Esophagus muscularis mucosa (tissue), 4 donors: ENCODE results near the gene SH3PXD2A. TPM values are rescaled to one million over a fixed set of nuclear protein-coding genes. Genes with fewer than 3 reads are reported as not detected.

Experiments used
- DNase-seq: peaks from one replicate; pipeline ENCODE4 v3.0.0-alpha.2; 2017; ENCODE audit errors: extremely low spot score
- H3K27ac ChIP-seq, 4 donors: fragments of 200-600 bp; sonication (generic); replicated peaks in 1 of 4; 1 replicate in 3 of 4; 2 replicates in 1 of 4; pipeline ENCODE4 v1.5.1; 2016 to 2019; ENCODE audit warnings: mild to moderate bottlenecking in 1 of 4
- H3K27me3 ChIP-seq, 4 donors: fragments of 200-600 bp; sonication (generic); one replicate each; pipeline versions ENCODE4 v1.5.1 to v1.6.0; 2016 to 2019
- H3K36me3 ChIP-seq, 4 donors: fragments of 200-600 bp; sonication (generic); one replicate each; pipeline ENCODE4 v1.5.1; 2016 to 2019
- H3K4me1 ChIP-seq, 4 donors: fragments of 200-600 bp; sonication (generic); one replicate each; pipeline ENCODE4 v1.5.1; 2016 to 2019
- H3K4me3 ChIP-seq, 4 donors: fragments of 200-600 bp; sonication (generic); 1 replicate in 2 of 4; 2 replicates in 2 of 4; pipeline ENCODE4 v1.5.1; 2016 to 2019; ENCODE audit warnings: mild to moderate bottlenecking in 4 of 4, moderate library complexity in 1 of 4
- H3K9me3 ChIP-seq, 4 donors: fragments of 200-600 bp; sonication (generic); 1 replicate in 3 of 4; 2 replicates in 1 of 4; pipeline ENCODE4 v1.5.1; 2016 to 2019
- EP300 ChIP-seq: sonication (generic); formaldehyde crosslinking; IDR thresholded peaks from one replicate; pipeline ENCODE4 v1.6.1; 2017; ENCODE audit warnings: antibody characterized with exemption
- POLR2A ChIP-seq: fragments of 450-650 bp; IDR thresholded peaks from one replicate; pipeline ENCODE4 v1.6.1; 2017; ENCODE audit warnings: antibody characterized with exemption, moderate library complexity, mild to moderate bottlenecking, low read depth
- POLR2AphosphoS5 ChIP-seq, 2 donors: sonication (generic); formaldehyde crosslinking; IDR thresholded peaks; one replicate each; pipeline ENCODE4 v1.6.1; 2017; ENCODE audit warnings: antibody characterized with exemption in 2 of 2
- WGBS: methylation state at CpG from one replicate; pipeline ENCODE4 v1.1.5; 2018; 5-methylcytosine and 5-hydroxymethylcytosine counted together
- intact Hi-C: fragments of 100-400 bp; cut with DNase I; formaldehyde crosslinking; loops from one replicate; pipeline ENCODE4 v1.15.1; 2023
- total RNA-seq, 4 donors: library from RNA; depleted of rRNA; stranded (reverse); fragments of >200 nt; gene quantifications; one replicate each; pipeline versions ENCODE4 v1.1.0 to v1.2.1, GENCODE V29; 2016
- TF ChIP-seq, protein P1 (sequence below), 3 experiments: fragments of 200-600 bp in 2 of 3; fragments of 450-650 bp in 1 of 3; sonication (generic) in 2 of 3; IDR thresholded peaks; one replicate each; pipeline ENCODE4 v1.5.1; 2017 to 2019; ENCODE audit warnings: antibody characterized with exemption in 3 of 3, mild to moderate bottlenecking in 2 of 3, moderate library complexity in 1 of 3

SH3PXD2A gene
- total RNA-seq, 4 donors from 2014 or later, result 30.5 to 69.3 (median 40.0) TPM

DNA sequence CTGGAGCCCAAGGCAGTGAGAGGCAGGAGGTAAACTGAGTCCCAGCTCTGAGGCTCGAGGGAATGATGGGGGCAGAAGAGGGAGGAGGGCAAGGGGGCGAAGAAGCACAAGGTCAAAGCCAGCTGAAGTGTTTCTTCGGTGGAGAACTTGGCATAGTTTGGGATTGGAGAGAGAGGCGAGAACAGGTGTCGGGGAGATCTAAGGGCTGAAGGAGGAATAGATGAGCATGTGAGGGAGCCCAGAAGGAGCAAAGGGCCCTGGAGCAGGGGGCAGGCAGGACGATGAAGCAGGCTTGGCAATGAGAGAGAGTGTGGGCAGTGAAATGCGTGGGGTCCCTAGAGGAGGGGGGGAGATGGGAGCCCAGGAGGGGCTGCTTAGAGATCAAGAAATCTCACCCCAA lies 35.9 kb downstream of the SH3PXD2A start:
- peaks cover 26 to 64% (median 50%) of the 10 kb centered on the region in 4 donors for H3K4me1 ChIP-seq
- no peak for DNase-seq
- H3K27ac ChIP-seq, result peak overlapping the region; percentile 28 to 74 (median 66)
- TF ChIP-seq POLR2A (no peak), EP300 (no peak), POLR2AphosphoS5 (IDR thresholded peaks at IDR 0.05) (no peak)
- TF ChIP-seq, protein P1, sequence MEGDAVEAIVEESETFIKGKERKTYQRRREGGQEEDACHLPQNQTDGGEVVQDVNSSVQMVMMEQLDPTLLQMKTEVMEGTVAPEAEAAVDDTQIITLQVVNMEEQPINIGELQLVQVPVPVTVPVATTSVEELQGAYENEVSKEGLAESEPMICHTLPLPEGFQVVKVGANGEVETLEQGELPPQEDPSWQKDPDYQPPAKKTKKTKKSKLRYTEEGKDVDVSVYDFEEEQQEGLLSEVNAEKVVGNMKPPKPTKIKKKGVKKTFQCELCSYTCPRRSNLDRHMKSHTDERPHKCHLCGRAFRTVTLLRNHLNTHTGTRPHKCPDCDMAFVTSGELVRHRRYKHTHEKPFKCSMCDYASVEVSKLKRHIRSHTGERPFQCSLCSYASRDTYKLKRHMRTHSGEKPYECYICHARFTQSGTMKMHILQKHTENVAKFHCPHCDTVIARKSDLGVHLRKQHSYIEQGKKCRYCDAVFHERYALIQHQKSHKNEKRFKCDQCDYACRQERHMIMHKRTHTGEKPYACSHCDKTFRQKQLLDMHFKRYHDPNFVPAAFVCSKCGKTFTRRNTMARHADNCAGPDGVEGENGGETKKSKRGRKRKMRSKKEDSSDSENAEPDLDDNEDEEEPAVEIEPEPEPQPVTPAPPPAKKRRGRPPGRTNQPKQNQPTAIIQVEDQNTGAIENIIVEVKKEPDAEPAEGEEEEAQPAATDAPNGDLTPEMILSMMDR (IDR thresholded peaks at IDR 0.05), result no peak
- no peaks in the 10 kb centered on the region for H3K36me3 ChIP-seq
- WGBS, result 63% methylated on average over 7 of the region's 7 CpGs
- no peaks in the 10 kb centered on the region for H3K27me3 ChIP-seq
- intact Hi-C loops, result no loop called here
- no peaks in the 10 kb centered on the region for H3K9me3 ChIP-seq
- no peak overlapping the region for H3K4me3 ChIP-seq

GRCh38 chr10:103818765-103819374 lies 36.5 kb downstream of the SH3PXD2A start:
- DNase-seq, result no peak
- no peaks in the 10 kb centered on the region for H3K36me3 ChIP-seq
- H3K4me3 ChIP-seq, result no peak overlapping the region
- no peaks in the 10 kb centered on the region for H3K9me3 ChIP-seq
- intact Hi-C loops, result no loop called here
- no peak for TF ChIP-seq POLR2AphosphoS5 (IDR thresholded peaks at IDR 0.05)
- no peak for TF ChIP-seq EP300
- TF ChIP-seq, protein P1 (IDR thresholded peaks at IDR 0.05), result no peak
- no peak for TF ChIP-seq POLR2A
- WGBS, result 87% methylated on average over 6 of the region's 6 CpGs
- H3K4me1 ChIP-seq, result peaks cover 24 to 64% (median 50%) of the 10 kb centered on the region in 4 donors
- no peaks in the 10 kb centered on the region for H3K27me3 ChIP-seq
- H3K27ac ChIP-seq, result peak overlapping the region in 1 of 4 donors; percentile 72

DNA sequence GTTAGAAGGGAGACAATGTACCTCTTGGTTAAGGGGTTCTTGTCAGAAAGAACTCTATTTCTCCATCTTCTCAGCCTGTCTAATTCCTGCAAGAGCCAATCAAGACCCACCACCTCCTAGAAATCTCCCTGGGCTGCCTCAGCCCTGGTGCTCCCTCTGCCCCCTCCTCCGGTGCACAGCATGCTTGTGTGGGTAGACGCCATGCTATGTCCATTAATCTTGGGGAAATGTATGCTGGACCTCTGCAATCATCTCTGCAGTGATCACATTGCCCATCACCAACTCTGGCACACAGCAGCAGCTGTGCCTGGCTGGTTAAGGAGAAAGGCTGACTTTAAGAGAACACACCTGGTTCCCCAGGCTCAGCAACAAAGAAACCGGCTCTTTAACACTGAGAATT lies 37.3 kb downstream of the SH3PXD2A start:
- intact Hi-C loops, result no loop called here
- TF ChIP-seq EP300 (no peak), POLR2AphosphoS5 (IDR thresholded peaks at IDR 0.05) (no peak), POLR2A (no peak)
- TF ChIP-seq, protein P1 (IDR thresholded peaks at IDR 0.05), result no peak
- Histone ChIP-seq H3K27me3 (no peaks in the 10 kb centered on the region), H3K36me3 (no peaks in the 10 kb centered on the region), H3K4me3 (no peak overlapping the region), H3K9me3 (no peaks in the 10 kb centered on the region), H3K4me1 (peaks cover 26 to 62% (median 45%) of the 10 kb centered on the region in 4 donors), H3K27ac (no peak overlapping the region)
- WGBS, result 93% methylated on average over 3 of the region's 3 CpGs
- DNase-seq, result no peak

DNA sequence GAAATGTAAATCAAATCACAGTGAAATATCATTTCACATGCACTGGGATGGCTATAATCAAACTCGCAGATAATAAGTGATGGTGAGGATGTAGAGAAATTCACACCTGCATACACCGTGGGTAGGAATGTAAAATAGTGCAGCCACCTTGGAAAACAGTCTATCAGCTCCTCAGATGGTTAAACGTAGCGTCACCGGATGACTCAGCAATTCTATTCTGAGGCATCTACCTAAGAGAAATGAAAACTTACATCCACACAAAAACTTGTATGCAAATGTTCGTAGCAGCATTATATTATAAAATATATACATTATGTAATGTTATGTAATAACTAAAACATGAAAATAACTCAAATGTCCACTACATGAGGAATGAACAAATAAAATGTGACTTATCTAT lies 38.9 kb downstream of the SH3PXD2A start:
- TF ChIP-seq POLR2A (no peak), POLR2AphosphoS5 (IDR thresholded peaks at IDR 0.05) (no peak), EP300 (no peak)
- TF ChIP-seq, protein P1 (IDR thresholded peaks at IDR 0.05), result no peak
- Histone ChIP-seq H3K4me3 (no peak overlapping the region), H3K36me3 (no peaks in the 10 kb centered on the region), H3K27ac (no peak overlapping the region), H3K4me1 (peaks cover 37 to 56% (median 48%) of the 10 kb centered on the region in 4 donors), H3K9me3 (no peaks in the 10 kb centered on the region), H3K27me3 (no peaks in the 10 kb centered on the region)
- DNase-seq, result no peak
- WGBS, result 64% methylated on average over 6 of the region's 6 CpGs
- intact Hi-C loops, result no loop called here
